Measurements from ENCODE around the gene SYCP1. TPM values are rescaled to one million over a fixed set of nuclear protein-coding genes. Genes with fewer than 3 reads are reported as not detected.
"Not testable (repeated sequence)": the region's sequence is repeated elsewhere in the genome, so short reads cannot be mapped to it uniquely, and the experiment has no call there.

Gene SYCP1
- total and polyA plus RNA-seq, 12 donors: not detected

- no peak for ATAC-seq
- Histone ChIP-seq H3K4me3 (no peak overlapping the region), H3K27me3 (no peaks in the 10 kb centered on the region), H3K27ac (no peak overlapping the region), H3K9me3 (peaks cover 0 to 10% (median 0%) of the 10 kb centered on the region in 11 donors), H3K4me1 (no peaks in the 10 kb centered on the region), H3K36me3 (no peaks in the 10 kb centered on the region)
- WGBS, 2 donors: 80 to 81% methylated on average over 5 of the region's 5 CpGs
- DNase-seq: no peak
- TF ChIP-seq, protein P1, sequence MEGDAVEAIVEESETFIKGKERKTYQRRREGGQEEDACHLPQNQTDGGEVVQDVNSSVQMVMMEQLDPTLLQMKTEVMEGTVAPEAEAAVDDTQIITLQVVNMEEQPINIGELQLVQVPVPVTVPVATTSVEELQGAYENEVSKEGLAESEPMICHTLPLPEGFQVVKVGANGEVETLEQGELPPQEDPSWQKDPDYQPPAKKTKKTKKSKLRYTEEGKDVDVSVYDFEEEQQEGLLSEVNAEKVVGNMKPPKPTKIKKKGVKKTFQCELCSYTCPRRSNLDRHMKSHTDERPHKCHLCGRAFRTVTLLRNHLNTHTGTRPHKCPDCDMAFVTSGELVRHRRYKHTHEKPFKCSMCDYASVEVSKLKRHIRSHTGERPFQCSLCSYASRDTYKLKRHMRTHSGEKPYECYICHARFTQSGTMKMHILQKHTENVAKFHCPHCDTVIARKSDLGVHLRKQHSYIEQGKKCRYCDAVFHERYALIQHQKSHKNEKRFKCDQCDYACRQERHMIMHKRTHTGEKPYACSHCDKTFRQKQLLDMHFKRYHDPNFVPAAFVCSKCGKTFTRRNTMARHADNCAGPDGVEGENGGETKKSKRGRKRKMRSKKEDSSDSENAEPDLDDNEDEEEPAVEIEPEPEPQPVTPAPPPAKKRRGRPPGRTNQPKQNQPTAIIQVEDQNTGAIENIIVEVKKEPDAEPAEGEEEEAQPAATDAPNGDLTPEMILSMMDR (IDR thresholded peaks at IDR 0.05): no peak
- intact Hi-C loops (cut with DNase I): no loop called here
Observed at GRCh38 chr1:114828251-114828650, 26.4 kb upstream of the SYCP1 start.

DNA sequence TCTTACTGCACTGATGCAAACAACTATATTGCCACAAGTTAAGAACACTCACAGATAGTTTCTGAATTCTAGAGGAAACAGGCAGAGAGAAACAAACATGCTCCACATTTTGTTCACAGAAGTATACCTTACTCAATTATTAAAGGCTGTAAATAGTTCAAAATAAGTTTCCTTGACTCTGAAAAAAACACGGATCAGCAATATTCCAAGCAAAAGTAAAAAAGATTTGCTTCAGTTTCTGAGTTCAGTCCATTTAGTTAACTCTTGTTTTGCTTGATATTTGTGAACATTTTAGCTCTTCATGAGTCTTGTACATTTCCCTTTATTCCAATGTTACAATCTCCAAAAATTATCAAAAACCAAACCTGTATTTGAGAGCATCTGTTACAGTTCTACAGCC, 24.6 kb upstream of the SYCP1 start:
- 64 to 79% methylated on average over 1 of the region's 1 CpG for WGBS, 2 donors
- not testable (repeated sequence) for H3K9me3 ChIP-seq, H3K36me3 ChIP-seq

GRCh38 chr1:114831276-114831994, 23.2 kb upstream of the SYCP1 start:
- intact Hi-C loops (cut with DNase I): no loop called here

More for the DNA sequence above, 24.6 kb upstream of the SYCP1 start:
- DNase-seq; intact Hi-C loops (cut with DNase I); H3K27ac ChIP-seq; H3K4me3 ChIP-seq; ATAC-seq; H3K27me3 ChIP-seq; H3K4me1 ChIP-seq: not testable (repeated sequence)

GRCh38 chr1:114832057-114832456, 22.6 kb upstream of the SYCP1 start:
- H3K4me1 ChIP-seq: no peaks in the 10 kb centered on the region
- intact Hi-C loops (cut with DNase I): no loop called here
- TF ChIP-seq, protein P1 (IDR thresholded peaks at IDR 0.05): no peak
- ATAC-seq (no peak), DNase-seq (no peak)
- H3K9me3 ChIP-seq: no peaks in the 10 kb centered on the region
- H3K36me3 ChIP-seq: no peaks in the 10 kb centered on the region
- H3K4me3 ChIP-seq: no peak overlapping the region
- 76 to 85% methylated on average over 4 of the region's 4 CpGs for WGBS, 2 donors
- peaks cover 0 to 5% (median 0%) of the 10 kb centered on the region in 7 donors for H3K27me3 ChIP-seq
- H3K27ac ChIP-seq: no peak overlapping the region

More at GRCh38 chr1:114831276-114831994, 23.2 kb upstream of the SYCP1 start:
- no peak for DNase-seq
- WGBS, 2 donors: 79 to 82% methylated on average over 5 of the region's 5 CpGs
- H3K9me3 ChIP-seq: no peaks in the 10 kb centered on the region
- no peak overlapping the region for H3K4me3 ChIP-seq
- H3K27me3 ChIP-seq: peaks cover 0 to 5% (median 0%) of the 10 kb centered on the region in 7 donors
- TF ChIP-seq, protein P1 (IDR thresholded peaks at IDR 0.05): no peak
- no peaks in the 10 kb centered on the region for H3K36me3 ChIP-seq
- no peak for ATAC-seq
- H3K27ac ChIP-seq: no peak overlapping the region
- no peaks in the 10 kb centered on the region for H3K4me1 ChIP-seq

- intact Hi-C loops (cut with DNase I): no loop called here
- H3K27ac ChIP-seq: no peak overlapping the region
- no peaks in the 10 kb centered on the region for H3K4me1 ChIP-seq
- no peaks in the 10 kb centered on the region for H3K36me3 ChIP-seq
- peaks cover 0 to 5% (median 0%) of the 10 kb centered on the region in 7 donors for H3K27me3 ChIP-seq
- no peak for DNase-seq
- no peaks in the 10 kb centered on the region for H3K9me3 ChIP-seq
- H3K4me3 ChIP-seq: no peak overlapping the region
- TF ChIP-seq, protein P1 (IDR thresholded peaks at IDR 0.05): no peak
- ATAC-seq: no peak
- WGBS, 2 donors: 79 to 85% methylated on average over 4 of the region's 4 CpGs
Observed at GRCh38 chr1:114833421-114833820, 21.2 kb upstream of the SYCP1 start.
